NOMO-1 treated with dmso at 0.1 percent for 144 hours (cell line): ENCODE results near the gene FLOT1.

Experiments
- DNase-seq: peaks from one replicate; lab custom pipeline; 2025; ENCODE audit not compliant: unreplicated experiment; lab: John Stamatoyannopoulos, UW

The FLOT1 gene

GRCh38 chr6:30747902-30748769, 5.6 kb upstream of the FLOT1 start:
- DNase-seq, result no peak

GRCh38 chr6:30747300-30747687, 4.8 kb upstream of the FLOT1 start:
- DNase-seq, result no peak

- peak; percentile 66 for DNase-seq
These were observed 1.7 kb upstream of the FLOT1 start, which contains the start of gene IER3 for GRCh38 chr6:30744054-30744805. Gene IER3 (minus strand): TSS chr6:30744547. CDS start chr6:30744518, 29 bp downstream.

DNA sequence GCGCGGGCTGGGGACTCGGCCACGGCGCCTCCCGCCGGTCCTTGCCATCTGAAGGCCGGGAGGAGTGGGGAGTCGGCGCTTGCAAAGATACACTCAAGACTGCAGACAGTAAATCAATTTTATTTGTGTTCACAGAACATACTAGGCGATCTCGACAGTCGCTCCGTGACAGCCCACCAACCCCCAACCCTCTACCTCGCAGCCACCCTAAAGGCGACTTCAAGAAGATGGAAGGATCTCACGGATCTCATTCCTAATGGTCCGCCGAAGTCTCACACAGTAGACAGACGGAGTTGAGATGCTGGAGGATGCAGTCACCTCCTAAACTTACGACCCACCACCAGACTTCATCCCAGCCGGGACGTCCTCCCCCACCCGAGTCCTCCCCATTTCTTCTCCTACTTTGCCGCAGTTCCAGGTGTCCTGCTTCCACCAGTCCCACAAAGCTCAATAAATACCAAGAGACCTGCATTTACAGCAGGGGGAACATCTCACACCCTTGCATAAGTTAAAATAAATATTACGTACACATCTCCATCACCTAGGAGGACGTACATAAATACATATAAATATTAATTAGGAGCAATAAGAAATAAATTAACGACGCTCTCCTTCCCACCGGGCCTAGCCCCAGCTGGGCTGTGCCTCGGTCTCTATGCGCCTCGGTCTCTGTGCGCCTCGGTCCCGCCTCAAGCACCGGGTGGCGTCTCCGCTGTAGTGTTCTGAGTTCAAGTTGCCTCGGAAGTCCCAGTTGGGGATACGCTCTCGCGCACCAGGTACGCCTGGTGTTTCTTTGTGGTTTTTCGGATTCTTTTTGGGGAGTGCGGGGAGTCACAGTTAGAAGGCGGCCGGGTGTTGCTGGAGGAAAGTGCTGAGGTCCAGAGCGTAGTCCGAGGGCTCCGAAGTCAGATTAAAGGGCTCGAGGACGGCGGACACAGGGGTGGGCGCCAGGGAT, 889 bp upstream of the FLOT1 start:
- no peak for DNase-seq

GRCh38 chr6:30741789-30742315, 635 bp downstream of the FLOT1 start:
- no peak for DNase-seq

DNA sequence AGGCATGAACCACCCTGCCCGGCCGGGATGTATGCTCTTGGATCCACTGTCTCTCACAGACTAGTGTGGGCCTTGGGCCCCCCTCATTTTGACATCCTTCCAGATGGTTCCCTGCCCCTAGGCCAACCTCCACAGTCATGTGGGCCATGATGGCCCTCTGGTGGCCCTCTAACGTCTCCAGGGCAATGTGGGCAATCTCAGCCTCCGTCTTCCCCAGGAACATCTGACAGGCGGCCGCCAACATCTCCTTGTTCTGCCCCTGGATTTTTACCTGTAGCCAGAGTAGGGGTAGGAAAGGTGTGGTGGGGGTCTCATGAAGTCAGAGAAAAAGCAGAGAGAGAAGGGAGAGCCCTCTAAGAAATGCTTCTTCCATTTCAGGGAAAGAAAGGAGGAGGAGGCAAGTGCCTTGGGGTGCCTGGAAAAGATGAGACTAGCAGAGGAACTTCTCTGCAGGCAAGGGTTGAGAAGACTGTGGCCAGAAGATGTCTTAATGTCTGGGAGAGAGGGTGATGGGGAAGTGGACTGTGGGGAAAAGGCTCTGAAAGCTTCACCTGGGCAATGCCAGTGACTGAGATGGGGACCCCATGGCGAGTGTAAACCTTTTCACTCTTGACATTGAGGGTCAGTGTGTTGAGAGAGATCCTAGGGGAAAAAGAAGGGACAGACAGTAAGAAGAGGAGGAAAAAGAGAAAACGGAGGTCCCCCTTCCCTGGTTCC, 1.3 kb downstream of the FLOT1 start:
- DNase-seq, result no peak

DNA sequence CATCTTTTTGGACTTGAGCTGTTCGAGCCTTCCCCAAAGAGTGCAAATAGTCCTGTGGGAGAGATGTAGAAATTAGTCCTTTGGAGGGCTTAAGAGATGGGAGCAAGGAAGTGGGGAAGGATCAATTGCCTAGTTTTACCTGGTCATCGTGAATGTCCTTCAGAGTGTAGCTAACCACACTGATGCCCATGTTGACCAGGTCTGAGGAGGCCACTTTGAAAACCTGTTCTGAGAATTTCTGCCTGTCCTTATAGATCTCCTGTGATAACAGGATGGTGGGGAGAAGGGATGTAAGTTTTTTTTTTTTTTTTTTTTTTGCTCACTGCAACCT, 2.0 kb downstream of the FLOT1 start:
- no peak for DNase-seq

GRCh38 chr6:30738532-30738931, 4.0 kb downstream of the FLOT1 start:
- no peak for DNase-seq

DNA sequence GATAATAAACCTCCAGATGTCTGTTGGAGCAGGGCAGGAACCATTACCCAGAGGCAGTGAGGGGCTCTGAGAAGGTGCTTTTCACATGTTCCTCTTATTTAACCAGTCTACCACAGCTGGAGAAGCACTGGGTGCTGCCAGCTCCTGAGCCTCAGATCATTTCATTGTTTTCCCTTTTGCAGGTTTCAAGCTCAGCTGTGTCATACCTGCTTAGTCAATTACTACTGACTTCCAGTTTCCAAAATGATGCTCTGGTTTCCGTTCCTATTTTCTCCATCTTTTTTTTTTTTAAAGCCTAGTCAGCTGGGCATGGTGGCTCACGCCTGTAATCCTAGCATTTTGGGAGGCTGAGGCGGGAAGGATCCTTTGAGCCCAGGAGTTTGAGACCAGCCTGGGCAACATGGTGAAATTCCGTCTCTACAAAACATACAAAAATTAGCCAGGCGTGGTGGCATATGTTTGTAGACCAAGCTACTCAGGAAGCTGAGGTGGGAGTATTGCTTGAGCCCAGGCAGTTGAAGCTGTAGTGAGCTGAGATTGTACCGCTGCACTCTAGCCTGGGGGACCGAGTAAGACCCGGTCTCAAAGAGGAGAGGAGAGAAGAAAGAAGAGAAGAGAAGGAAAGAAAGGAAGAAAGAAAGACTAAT, 6.7 kb downstream of the FLOT1 start:
- DNase-seq, result no peak

DNA sequence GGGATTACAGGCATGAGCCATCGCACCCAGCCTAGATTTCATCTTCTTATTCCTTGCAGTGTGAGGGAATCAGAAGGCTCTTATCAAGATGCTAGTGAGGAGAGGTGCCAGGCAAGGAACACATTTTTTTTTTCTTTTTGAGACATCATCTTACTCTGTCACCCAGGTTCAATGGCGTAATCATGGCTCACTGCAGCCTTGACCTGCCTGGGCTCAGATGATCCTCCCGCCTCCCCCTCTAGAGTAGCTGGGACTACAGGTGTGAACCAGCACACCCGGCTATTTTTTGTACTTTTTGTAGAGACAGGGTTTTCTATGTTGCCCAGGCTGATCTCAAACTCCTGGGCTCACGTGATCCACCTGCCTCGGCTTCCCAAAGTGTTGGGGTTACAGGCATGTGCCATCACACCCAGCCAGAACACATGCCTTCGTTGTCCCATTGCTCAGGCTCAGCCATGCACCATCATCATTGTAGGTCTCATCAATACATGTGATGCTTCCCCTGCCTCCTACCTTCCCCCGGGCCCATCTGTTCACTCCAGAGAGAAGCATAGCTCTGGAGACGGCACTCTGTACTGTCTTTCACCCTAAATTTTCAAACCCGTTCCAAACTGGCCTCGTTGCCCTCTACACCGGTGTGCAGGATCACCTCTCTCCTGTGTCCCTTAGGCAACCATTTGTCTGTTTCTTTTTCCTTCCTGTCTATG, 10.1 kb downstream of the FLOT1 start:
- DNase-seq, result no peak

GRCh38 chr6:30730601-30731435, 11.7 kb downstream of the FLOT1 start:
- no peak for DNase-seq

- no peak for DNase-seq
These were observed 14.4 kb downstream of the FLOT1 start for GRCh38 chr6:30727920-30728553.

GRCh38 chr6:30726506-30727413, 15.7 kb downstream of the FLOT1 start:
- DNase-seq, result no peak

GRCh38 chr6:30725713-30726505, 16.6 kb downstream of the FLOT1 start:
- DNase-seq, result no peak

DNA sequence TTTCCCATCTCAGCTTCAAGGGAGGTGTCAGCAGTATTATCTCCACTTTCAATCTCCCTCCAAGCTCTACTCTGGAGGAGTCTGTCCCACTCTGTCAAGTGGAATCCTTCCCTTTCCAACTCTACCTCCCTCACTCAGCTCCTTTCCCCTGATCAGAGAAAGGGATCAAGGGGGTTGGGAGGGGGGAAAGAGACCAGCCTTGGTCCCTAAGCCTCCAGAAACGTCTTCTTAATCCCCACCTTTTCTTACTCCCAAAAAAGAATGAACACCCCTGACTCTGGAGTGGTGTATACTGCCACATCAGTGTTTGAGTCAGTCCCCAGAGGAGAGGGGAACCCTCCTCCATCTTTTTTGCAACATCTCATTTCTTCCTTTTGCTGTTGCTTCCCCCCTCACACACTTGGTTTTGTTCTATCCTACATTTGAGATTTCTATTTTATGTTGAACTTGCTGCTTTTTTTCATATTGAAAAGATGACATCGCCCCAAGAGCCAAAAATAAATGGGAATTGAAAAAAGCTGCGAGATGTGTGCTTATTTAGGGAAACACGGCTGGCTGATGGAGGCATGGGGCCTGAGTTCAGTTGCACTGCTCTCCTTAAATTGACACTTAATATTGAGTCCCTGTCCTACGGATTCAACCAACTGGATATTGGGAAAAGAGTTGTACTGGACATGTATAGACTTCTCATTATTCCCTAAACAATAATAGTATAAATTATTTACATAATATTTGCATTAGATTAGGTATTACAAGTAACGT, 17.4 kb downstream of the FLOT1 start:
- no peak for DNase-seq
